Measurements from ENCODE around the gene DAAM1.

GRCh38 chr14:59273737-59274136, 85.3 kb downstream of the DAAM1 start:
- TF ChIP-seq CEBPB (IDR thresholded peaks at IDR 0.05) = no peak
- no peak for TF ChIP-seq CTCF (IDR thresholded peaks at IDR 0.05)
- no peak for TF ChIP-seq CHD2 (IDR thresholded peaks at IDR 0.05; ENCODE audit: low read length, partially characterized antibody)
- no peak for TF ChIP-seq POLR2A (IDR thresholded peaks at IDR 0.05; ENCODE audit: low read length)
- no peak for TF ChIP-seq RCOR1 (IDR thresholded peaks at IDR 0.05; ENCODE audit: low read depth, low read length)
- no peak for TF ChIP-seq SREBF2 (IDR thresholded peaks at IDR 0.05)
- TF ChIP-seq SMC3 (IDR thresholded peaks at IDR 0.05) = no peak
- TF ChIP-seq, protein P1, sequence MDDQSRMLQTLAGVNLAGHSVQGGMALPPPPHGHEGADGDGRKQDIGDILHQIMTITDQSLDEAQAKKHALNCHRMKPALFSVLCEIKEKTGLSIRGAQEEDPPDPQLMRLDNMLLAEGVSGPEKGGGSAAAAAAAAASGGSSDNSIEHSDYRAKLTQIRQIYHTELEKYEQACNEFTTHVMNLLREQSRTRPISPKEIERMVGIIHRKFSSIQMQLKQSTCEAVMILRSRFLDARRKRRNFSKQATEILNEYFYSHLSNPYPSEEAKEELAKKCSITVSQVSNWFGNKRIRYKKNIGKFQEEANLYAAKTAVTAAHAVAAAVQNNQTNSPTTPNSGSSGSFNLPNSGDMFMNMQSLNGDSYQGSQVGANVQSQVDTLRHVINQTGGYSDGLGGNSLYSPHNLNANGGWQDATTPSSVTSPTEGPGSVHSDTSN (IDR thresholded peaks at IDR 0.05) = no peak
- TF ChIP-seq, protein P2, sequence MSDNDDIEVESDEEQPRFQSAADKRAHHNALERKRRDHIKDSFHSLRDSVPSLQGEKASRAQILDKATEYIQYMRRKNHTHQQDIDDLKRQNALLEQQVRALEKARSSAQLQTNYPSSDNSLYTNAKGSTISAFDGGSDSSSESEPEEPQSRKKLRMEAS (IDR thresholded peaks at IDR 0.05) = no peak
- no peak for TF ChIP-seq RARB (CRISPR knock-in tag; IDR thresholded peaks at IDR 0.05)
- no peak for TF ChIP-seq NFE2L2 (conservative IDR thresholded peaks at IDR 0.05; ENCODE audit: low read length)
- no peak for TF ChIP-seq RNF2 (IDR thresholded peaks at IDR 0.05; ENCODE audit: borderline replicate concordance, low read depth)
- TF ChIP-seq BCL3 (IDR thresholded peaks at IDR 0.05) = no peak
- no peak for TF ChIP-seq EP300 (IDR thresholded peaks at IDR 0.05)

Measured in A549 (cell line).